Ovary (tissue), 3 donors: Measurements from ENCODE around the gene FAM131A.

Experiments used
- EP300 ChIP-seq: sonication (generic); formaldehyde crosslinking; IDR thresholded peaks from one replicate; pipeline ENCODE4 v1.6.1; 2017; ENCODE audit warnings: antibody characterized with exemption
- POLR2A ChIP-seq: fragments of 450-650 bp; IDR thresholded peaks from one replicate; pipeline ENCODE4 v1.6.1; 2017; ENCODE audit warnings: antibody characterized with exemption, mild to moderate bottlenecking, moderate library complexity
- TF ChIP-seq, protein P1 (sequence below), 3 donors: fragments of 450-650 bp in 2 of 3; fragments of 200-600 bp in 1 of 3; IDR thresholded peaks; one replicate each; pipeline versions ENCODE4 v1.5.1 to v1.8.0; 2016 to 2022; ENCODE audit warnings: antibody characterized with exemption in 3 of 3, mild to moderate bottlenecking in 1 of 3
- donor health status: DM: no; HTN: no; CAD: no.

DNA sequence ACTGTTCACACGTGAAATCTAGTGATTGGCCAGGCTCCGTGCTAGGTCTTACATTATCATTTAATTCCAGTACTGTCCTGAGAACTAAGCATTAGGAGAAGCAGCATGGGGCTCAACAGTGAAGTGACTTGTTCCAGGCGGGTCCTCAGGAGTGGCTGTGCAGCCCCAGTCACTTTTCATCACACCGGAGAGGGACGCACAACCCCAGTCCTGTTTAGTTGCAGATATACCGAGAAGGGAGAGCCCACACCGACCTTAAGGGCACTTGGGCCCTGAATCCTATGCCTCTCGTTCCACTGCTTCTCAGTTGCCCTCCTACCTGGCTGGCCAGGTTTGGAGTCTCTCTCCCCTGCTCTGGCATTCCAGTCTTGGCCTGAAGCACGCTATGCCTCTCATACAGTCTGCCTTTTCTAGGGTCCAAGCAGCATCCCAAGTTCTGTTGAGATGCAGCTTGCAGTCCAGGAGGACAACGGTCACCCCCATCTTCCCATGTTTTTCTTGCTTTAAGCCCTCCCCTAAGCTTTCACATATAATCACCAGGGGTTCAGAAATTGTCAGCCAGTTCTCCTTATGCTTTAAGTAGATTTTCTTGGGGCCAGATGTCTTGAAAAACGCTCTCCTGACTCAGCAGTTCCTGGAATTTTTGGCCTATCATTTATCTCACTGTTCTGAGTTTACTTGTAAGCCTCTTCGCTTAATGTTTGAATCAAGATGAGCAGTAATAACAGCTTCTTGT lies 10.1 kb downstream of the FAM131A start:
- TF ChIP-seq, protein P1, sequence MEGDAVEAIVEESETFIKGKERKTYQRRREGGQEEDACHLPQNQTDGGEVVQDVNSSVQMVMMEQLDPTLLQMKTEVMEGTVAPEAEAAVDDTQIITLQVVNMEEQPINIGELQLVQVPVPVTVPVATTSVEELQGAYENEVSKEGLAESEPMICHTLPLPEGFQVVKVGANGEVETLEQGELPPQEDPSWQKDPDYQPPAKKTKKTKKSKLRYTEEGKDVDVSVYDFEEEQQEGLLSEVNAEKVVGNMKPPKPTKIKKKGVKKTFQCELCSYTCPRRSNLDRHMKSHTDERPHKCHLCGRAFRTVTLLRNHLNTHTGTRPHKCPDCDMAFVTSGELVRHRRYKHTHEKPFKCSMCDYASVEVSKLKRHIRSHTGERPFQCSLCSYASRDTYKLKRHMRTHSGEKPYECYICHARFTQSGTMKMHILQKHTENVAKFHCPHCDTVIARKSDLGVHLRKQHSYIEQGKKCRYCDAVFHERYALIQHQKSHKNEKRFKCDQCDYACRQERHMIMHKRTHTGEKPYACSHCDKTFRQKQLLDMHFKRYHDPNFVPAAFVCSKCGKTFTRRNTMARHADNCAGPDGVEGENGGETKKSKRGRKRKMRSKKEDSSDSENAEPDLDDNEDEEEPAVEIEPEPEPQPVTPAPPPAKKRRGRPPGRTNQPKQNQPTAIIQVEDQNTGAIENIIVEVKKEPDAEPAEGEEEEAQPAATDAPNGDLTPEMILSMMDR (IDR thresholded peaks at IDR 0.05), result no peak
- no peak for TF ChIP-seq POLR2A
- TF ChIP-seq EP300, result no peak
